Prostate gland (tissue), 2 donors: ENCODE results near the gene RNF169. TPM values are rescaled to one million over a fixed set of nuclear protein-coding genes. Genes with fewer than 3 reads are reported as not detected.

ENCODE experiments used
- DNase-seq: peaks from one replicate; pipeline ENCODE4 v3.0.0-alpha.2; 2019; ENCODE audit warnings: low spot score
- H3K27ac ChIP-seq, 2 donors: fragments of 200-600 bp; sonication (generic); 2 replicates each; pipeline ENCODE4 v1.5.1; 2017 to 2019
- H3K27me3 ChIP-seq: fragments of 200-600 bp; sonication (generic); replicated peaks from 2 replicates; pipeline ENCODE4 v1.5.1; 2019; ENCODE audit not compliant: insufficient read depth
- H3K36me3 ChIP-seq, 2 donors: fragments of 200-600 bp; sonication (generic); 1 replicate in 1 of 2; 2 replicates in 1 of 2; pipeline versions ENCODE4 v1.5.1 to v1.8.1; 2017 to 2019
- H3K4me1 ChIP-seq: fragments of 200-600 bp; sonication (generic); replicated peaks from 2 replicates; pipeline ENCODE4 v1.5.1; 2019
- H3K4me3 ChIP-seq, 2 donors: fragments of 200-600 bp; sonication (generic); 2 replicates each; pipeline ENCODE4 v1.5.1; 2017 to 2019
- H3K9me3 ChIP-seq: fragments of 200-600 bp; sonication (generic); 2 replicates; pipeline ENCODE4 v1.5.1; 2017
- CTCF ChIP-seq, 4 experiments: fragments of 200-600 bp in 2 of 4; fragments of 450-650 bp in 2 of 4; sonication (generic) in 2 of 4; IDR thresholded peaks; 1 replicate in 3 of 4; 2 replicates in 1 of 4; pipeline ENCODE4 v1.5.1; 2016 to 2019; ENCODE audit warnings: antibody characterized with exemption in 4 of 4, mild to moderate bottlenecking in 2 of 4, moderate library complexity in 2 of 4
- POLR2A ChIP-seq: fragments of 450-650 bp; IDR thresholded peaks from one replicate; pipeline ENCODE4 v1.6.1; 2016; ENCODE audit warnings: antibody characterized with exemption, mild to moderate bottlenecking
- POLR2AphosphoS5 ChIP-seq: sonication (generic); formaldehyde crosslinking; IDR thresholded peaks from one replicate; pipeline ENCODE4 v1.6.1; 2017; ENCODE audit warnings: antibody characterized with exemption
- WGBS: methylation state at CpG from one replicate; pipeline ENCODE4 v1.1.5; 2018; 5-methylcytosine and 5-hydroxymethylcytosine counted together
- intact Hi-C: fragments of 100-400 bp; cut with DNase I; formaldehyde crosslinking; loops from one replicate; pipeline ENCODE4 v1.14.2; 2022
- total RNA-seq, 2 donors: library from RNA; depleted of rRNA; stranded (reverse); fragments of >200 nt; gene quantifications; one replicate each; pipeline ENCODE4 v1.1.0, GENCODE V29; 2016

The RNF169 gene
- total RNA-seq, 2 donors from 2014 or later: 19.7 to 21.2 TPM

GRCh38 chr11:74720596-74721478 is 27.8 kb upstream of the RNF169 start:
- H3K9me3 ChIP-seq: no peaks in the 10 kb centered on the region
- H3K36me3 ChIP-seq: no peaks in the 10 kb centered on the region
- peak overlapping the region in 1 of 2 donors; percentile 42 for H3K27ac ChIP-seq
- H3K4me1 ChIP-seq: no peaks in the 10 kb centered on the region
- TF ChIP-seq POLR2AphosphoS5 (peak; percentile 13), POLR2A (no peak), CTCF (IDR thresholded peaks at IDR 0.05) (no peak)
- H3K4me3 ChIP-seq: no peak overlapping the region
- H3K27me3 ChIP-seq: no peaks in the 10 kb centered on the region
- no peak for DNase-seq
- intact Hi-C loops: no loop called here
- WGBS: 55% methylated on average over 17 of the region's 17 CpGs

- WGBS: 57% methylated on average over 3 of the region's 3 CpGs
- no peaks in the 10 kb centered on the region for H3K4me1 ChIP-seq
- intact Hi-C loops: no loop called here
Measured at GRCh38 chr11:74721479-74721835, 27.2 kb upstream of the RNF169 start.

GRCh38 chr11:74723511-74723910 is 25.1 kb upstream of the RNF169 start:
- no peaks in the 10 kb centered on the region for H3K4me1 ChIP-seq
- TF ChIP-seq POLR2A (no peak), CTCF (IDR thresholded peaks at IDR 0.05) (no peak), POLR2AphosphoS5 (no peak)
- DNase-seq: no peak
- no peak overlapping the region for H3K27ac ChIP-seq
- H3K36me3 ChIP-seq: no peaks in the 10 kb centered on the region
- no peak overlapping the region for H3K4me3 ChIP-seq
- H3K27me3 ChIP-seq: no peaks in the 10 kb centered on the region
- H3K9me3 ChIP-seq: no peaks in the 10 kb centered on the region
- 84% methylated on average over 5 of the region's 5 CpGs for WGBS
- intact Hi-C loops: no loop called here

More at GRCh38 chr11:74721479-74721835, 27.2 kb upstream of the RNF169 start:
- Histone ChIP-seq H3K9me3 (no peaks in the 10 kb centered on the region), H3K27me3 (no peaks in the 10 kb centered on the region), H3K27ac (peak overlapping the region in 1 of 2 donors; percentile 42), H3K36me3 (no peaks in the 10 kb centered on the region), H3K4me3 (no peak overlapping the region)
- DNase-seq: no peak
- TF ChIP-seq POLR2AphosphoS5 (no peak), POLR2A (no peak), CTCF (IDR thresholded peaks at IDR 0.05) (no peak)

- Histone ChIP-seq H3K27ac (no peak overlapping the region), H3K9me3 (no peaks in the 10 kb centered on the region), H3K36me3 (no peaks in the 10 kb centered on the region), H3K4me3 (no peak overlapping the region), H3K4me1 (no peaks in the 10 kb centered on the region), H3K27me3 (no peaks in the 10 kb centered on the region)
- WGBS: 57% methylated on average over 4 of the region's 4 CpGs
- intact Hi-C loops: loop anchor here (2.0 to 5.0 kb wide), 3 partner anchors 33 to 115 kb away; no protein-coding TSS in a partner anchor
- no peak for TF ChIP-seq POLR2A
- TF ChIP-seq POLR2AphosphoS5: no peak
- no peak for TF ChIP-seq CTCF (IDR thresholded peaks at IDR 0.05)
- no peak for DNase-seq
Measured at GRCh38 chr11:74725701-74726100, 22.9 kb upstream of the RNF169 start.
